SK-N-SH treated with all-trans-retinoic acid at 6 μM for 48 hours (cell line): ENCODE data around the gene CEP63.

Source experiments
- ATAC-seq: fragments of 200-7000 bp; cut with Tn5 transposase; 3 replicates; pipeline ENCODE4 v1.9.1; 2020; ENCODE audit warnings: mild to moderate bottlenecking, moderate library complexity
- ARNTL ChIP-seq: fragments of 450-650 bp; formaldehyde crosslinking; IDR thresholded peaks from 2 replicates; pipeline ENCODE4 v1.5.0; 2020; ENCODE audit warnings: low read depth, mild to moderate bottlenecking, moderate library complexity, borderline replicate concordance
- BACH2 ChIP-seq: fragments of 250-450 bp; sonication (Bioruptor Pico); IDR thresholded peaks from 2 replicates; pipeline ENCODE4 v1.9.0; 2021; ENCODE audit warnings: mild to moderate bottlenecking, borderline replicate concordance
- CREB5 ChIP-seq: fragments of 250-450 bp; sonication (Bioruptor Pico); IDR thresholded peaks from 2 replicates; pipeline ENCODE4 v1.5.1; 2020; ENCODE audit warnings: low read depth, mild to moderate bottlenecking, moderate library complexity
- CSDC2 ChIP-seq: fragments of 250-450 bp; sonication (Bioruptor Pico); IDR thresholded peaks from 2 replicates; pipeline ENCODE4 v1.5.0; 2020; ENCODE audit warnings: mild to moderate bottlenecking, moderate library complexity
- CSRNP3 ChIP-seq: fragments of 250-450 bp; sonication (Bioruptor Pico); IDR thresholded peaks from 2 replicates; pipeline ENCODE4 v1.5.1; 2021; ENCODE audit warnings: mild to moderate bottlenecking, moderate library complexity
- ESRRG ChIP-seq: fragments of 250-450 bp; sonication (Bioruptor Pico); IDR thresholded peaks from 2 replicates; pipeline ENCODE4 v1.6.1; 2021; ENCODE audit warnings: mild to moderate bottlenecking
- GLIS3 ChIP-seq: fragments of 250-450 bp; sonication (Bioruptor Pico); IDR thresholded peaks from 2 replicates; pipeline ENCODE4 v1.5.0; 2020; ENCODE audit warnings: mild to moderate bottlenecking, moderate library complexity
- OSR1 ChIP-seq: fragments of 250-450 bp; sonication (Bioruptor Pico); IDR thresholded peaks from 2 replicates; pipeline ENCODE4 v1.8.0; 2022; ENCODE audit warnings: moderate library complexity, mild to moderate bottlenecking, inconsistent platforms
- PPARA ChIP-seq: fragments of 250-450 bp; sonication (Bioruptor Pico); IDR thresholded peaks from 2 replicates; pipeline ENCODE4 v1.5.0; 2020; ENCODE audit warnings: mild to moderate bottlenecking, borderline replicate concordance
- RARB ChIP-seq: fragments of 250-450 bp; sonication (Bioruptor Pico); IDR thresholded peaks from 2 replicates; pipeline ENCODE4 v1.8.0; 2021; ENCODE audit warnings: mild to moderate bottlenecking, moderate library complexity
- SNAI2 ChIP-seq: fragments of 250-450 bp; sonication (Bioruptor Pico); IDR thresholded peaks from 2 replicates; pipeline ENCODE4 v1.5.0; 2020; ENCODE audit warnings: mild to moderate bottlenecking, moderate library complexity
- TCF4 ChIP-seq: fragments of 250-450 bp; sonication (Bioruptor Pico); IDR thresholded peaks from 2 replicates; pipeline ENCODE4 v1.8.0; 2021; ENCODE audit warnings: mild to moderate bottlenecking, moderate library complexity, borderline replicate concordance
- TOX ChIP-seq: fragments of 250-450 bp; sonication (Bioruptor Pico); IDR thresholded peaks from 2 replicates; pipeline ENCODE4 v1.8.0; 2021; ENCODE audit warnings: mild to moderate bottlenecking, moderate library complexity, borderline replicate concordance
- ZC3H10 ChIP-seq: fragments of 250-450 bp; sonication (Bioruptor Pico); IDR thresholded peaks from 2 replicates; pipeline ENCODE4 v1.5.1; 2021; ENCODE audit warnings: mild to moderate bottlenecking, moderate library complexity
- ZFP3 ChIP-seq: fragments of 250-450 bp; sonication (Bioruptor Pico); IDR thresholded peaks from 2 replicates; pipeline ENCODE4 v1.5.0; 2020; ENCODE audit warnings: mild to moderate bottlenecking, moderate library complexity
- ZFP30 ChIP-seq: fragments of 450-650 bp; formaldehyde crosslinking; IDR thresholded peaks from 2 replicates; pipeline ENCODE4 v1.5.0; 2022; ENCODE audit warnings: mild to moderate bottlenecking, moderate library complexity
- ZNF565 ChIP-seq: fragments of 450-650 bp; formaldehyde crosslinking; conservative IDR thresholded peaks from 2 replicates; pipeline ENCODE4 v1.5.0; 2020; ENCODE audit warnings: low read depth, mild to moderate bottlenecking, moderate library complexity
- ZNF70 ChIP-seq: fragments of 450-650 bp; formaldehyde crosslinking; IDR thresholded peaks from 2 replicates; pipeline ENCODE4 v1.5.0; 2020; ENCODE audit warnings: mild to moderate bottlenecking, moderate library complexity
- ZNF8 ChIP-seq: fragments of 450-650 bp; formaldehyde crosslinking; IDR thresholded peaks from 2 replicates; pipeline ENCODE4 v1.5.0; 2020; ENCODE audit warnings: mild to moderate bottlenecking, moderate library complexity
- TF ChIP-seq, protein P1 (sequence below): fragments of 250-450 bp; sonication (Bioruptor Pico); IDR thresholded peaks from 2 replicates; pipeline ENCODE4 v1.8.0; 2020; ENCODE audit warnings: mild to moderate bottlenecking, moderate library complexity, borderline replicate concordance
- TF ChIP-seq, protein P2 (sequence below): fragments of 250-450 bp; sonication (Bioruptor Pico); IDR thresholded peaks from 2 replicates; pipeline ENCODE4 v1.8.0; 2021; ENCODE audit warnings: low read depth, mild to moderate bottlenecking, moderate library complexity, borderline replicate concordance
- TF ChIP-seq, protein P3 (sequence below): fragments of 250-450 bp; sonication (Bioruptor Pico); IDR thresholded peaks from 2 replicates; pipeline ENCODE4 v1.5.0; 2020; ENCODE audit warnings: mild to moderate bottlenecking, moderate library complexity

Gene CEP63

GRCh38 chr3:134462331-134462941 lies 23.4 kb upstream of the CEP63 start:
- peak; percentile 54 for ATAC-seq
- TF ChIP-seq CSDC2 (CRISPR knock-in tag) = no peak
- no peak for TF ChIP-seq PPARA
- TF ChIP-seq, protein P1, sequence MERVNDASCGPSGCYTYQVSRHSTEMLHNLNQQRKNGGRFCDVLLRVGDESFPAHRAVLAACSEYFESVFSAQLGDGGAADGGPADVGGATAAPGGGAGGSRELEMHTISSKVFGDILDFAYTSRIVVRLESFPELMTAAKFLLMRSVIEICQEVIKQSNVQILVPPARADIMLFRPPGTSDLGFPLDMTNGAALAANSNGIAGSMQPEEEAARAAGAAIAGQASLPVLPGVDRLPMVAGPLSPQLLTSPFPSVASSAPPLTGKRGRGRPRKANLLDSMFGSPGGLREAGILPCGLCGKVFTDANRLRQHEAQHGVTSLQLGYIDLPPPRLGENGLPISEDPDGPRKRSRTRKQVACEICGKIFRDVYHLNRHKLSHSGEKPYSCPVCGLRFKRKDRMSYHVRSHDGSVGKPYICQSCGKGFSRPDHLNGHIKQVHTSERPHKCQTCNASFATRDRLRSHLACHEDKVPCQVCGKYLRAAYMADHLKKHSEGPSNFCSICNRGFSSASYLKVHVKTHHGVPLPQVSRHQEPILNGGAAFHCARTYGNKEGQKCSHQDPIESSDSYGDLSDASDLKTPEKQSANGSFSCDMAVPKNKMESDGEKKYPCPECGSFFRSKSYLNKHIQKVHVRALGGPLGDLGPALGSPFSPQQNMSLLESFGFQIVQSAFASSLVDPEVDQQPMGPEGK (CRISPR knock-in tag) = no peak
- no peak for TF ChIP-seq ZNF8 (CRISPR knock-in tag)
- TF ChIP-seq OSR1 (CRISPR knock-in tag) = no peak
- TF ChIP-seq, protein P2, sequence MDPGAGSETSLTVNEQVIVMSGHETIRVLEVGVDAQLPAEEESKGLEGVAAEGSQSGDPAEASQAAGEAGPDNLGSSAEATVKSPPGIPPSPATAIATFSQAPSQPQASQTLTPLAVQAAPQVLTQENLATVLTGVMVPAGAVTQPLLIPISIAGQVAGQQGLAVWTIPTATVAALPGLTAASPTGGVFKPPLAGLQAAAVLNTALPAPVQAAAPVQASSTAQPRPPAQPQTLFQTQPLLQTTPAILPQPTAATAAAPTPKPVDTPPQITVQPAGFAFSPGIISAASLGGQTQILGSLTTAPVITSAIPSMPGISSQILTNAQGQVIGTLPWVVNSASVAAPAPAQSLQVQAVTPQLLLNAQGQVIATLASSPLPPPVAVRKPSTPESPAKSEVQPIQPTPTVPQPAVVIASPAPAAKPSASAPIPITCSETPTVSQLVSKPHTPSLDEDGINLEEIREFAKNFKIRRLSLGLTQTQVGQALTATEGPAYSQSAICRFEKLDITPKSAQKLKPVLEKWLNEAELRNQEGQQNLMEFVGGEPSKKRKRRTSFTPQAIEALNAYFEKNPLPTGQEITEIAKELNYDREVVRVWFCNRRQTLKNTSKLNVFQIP (CRISPR knock-in tag) = no peak
- no peak for TF ChIP-seq CSRNP3 (CRISPR knock-in tag)
- no peak for TF ChIP-seq TCF4 (CRISPR knock-in tag)
- no peak for TF ChIP-seq ZFP30 (CRISPR knock-in tag)
- TF ChIP-seq RARB (CRISPR knock-in tag) = no peak
- no peak for TF ChIP-seq BACH2 (CRISPR knock-in tag)
- no peak for TF ChIP-seq TOX (CRISPR knock-in tag)
- no peak for TF ChIP-seq ZC3H10
- TF ChIP-seq, protein P3, sequence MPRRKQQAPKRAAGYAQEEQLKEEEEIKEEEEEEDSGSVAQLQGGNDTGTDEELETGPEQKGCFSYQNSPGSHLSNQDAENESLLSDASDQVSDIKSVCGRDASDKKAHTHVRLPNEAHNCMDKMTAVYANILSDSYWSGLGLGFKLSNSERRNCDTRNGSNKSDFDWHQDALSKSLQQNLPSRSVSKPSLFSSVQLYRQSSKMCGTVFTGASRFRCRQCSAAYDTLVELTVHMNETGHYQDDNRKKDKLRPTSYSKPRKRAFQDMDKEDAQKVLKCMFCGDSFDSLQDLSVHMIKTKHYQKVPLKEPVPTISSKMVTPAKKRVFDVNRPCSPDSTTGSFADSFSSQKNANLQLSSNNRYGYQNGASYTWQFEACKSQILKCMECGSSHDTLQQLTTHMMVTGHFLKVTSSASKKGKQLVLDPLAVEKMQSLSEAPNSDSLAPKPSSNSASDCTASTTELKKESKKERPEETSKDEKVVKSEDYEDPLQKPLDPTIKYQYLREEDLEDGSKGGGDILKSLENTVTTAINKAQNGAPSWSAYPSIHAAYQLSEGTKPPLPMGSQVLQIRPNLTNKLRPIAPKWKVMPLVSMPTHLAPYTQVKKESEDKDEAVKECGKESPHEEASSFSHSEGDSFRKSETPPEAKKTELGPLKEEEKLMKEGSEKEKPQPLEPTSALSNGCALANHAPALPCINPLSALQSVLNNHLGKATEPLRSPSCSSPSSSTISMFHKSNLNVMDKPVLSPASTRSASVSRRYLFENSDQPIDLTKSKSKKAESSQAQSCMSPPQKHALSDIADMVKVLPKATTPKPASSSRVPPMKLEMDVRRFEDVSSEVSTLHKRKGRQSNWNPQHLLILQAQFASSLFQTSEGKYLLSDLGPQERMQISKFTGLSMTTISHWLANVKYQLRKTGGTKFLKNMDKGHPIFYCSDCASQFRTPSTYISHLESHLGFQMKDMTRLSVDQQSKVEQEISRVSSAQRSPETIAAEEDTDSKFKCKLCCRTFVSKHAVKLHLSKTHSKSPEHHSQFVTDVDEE = no peak
- TF ChIP-seq ESRRG (CRISPR knock-in tag) = no peak
- TF ChIP-seq CREB5 (CRISPR knock-in tag) = no peak
- no peak for TF ChIP-seq ZFP3
- no peak for TF ChIP-seq SNAI2 (CRISPR knock-in tag)

GRCh38 chr3:134463676-134464063 lies 22.2 kb upstream of the CEP63 start:
- no peak for ATAC-seq
- TF ChIP-seq TOX (CRISPR knock-in tag) (no peak), ZNF8 (CRISPR knock-in tag) (no peak), RARB (CRISPR knock-in tag) (no peak), ZFP3 (no peak), CSRNP3 (CRISPR knock-in tag) (no peak), GLIS3 (CRISPR knock-in tag) (no peak), ARNTL (CRISPR knock-in tag) (no peak), TCF4 (CRISPR knock-in tag) (no peak), SNAI2 (CRISPR knock-in tag) (no peak), PPARA (no peak), BACH2 (CRISPR knock-in tag) (no peak), ZNF70 (no peak), ZNF565 (CRISPR knock-in tag) (no peak)
- TF ChIP-seq, protein P3 = no peak
- TF ChIP-seq, protein P1 (CRISPR knock-in tag) = no peak
